ENCODE measurements around the gene SLAIN2. TPM values are rescaled to one million over a fixed set of nuclear protein-coding genes. Genes with fewer than 3 reads are reported as not detected.

The SLAIN2 gene
- total RNA-seq, 4 donors from 2014 or later: 28.4 to 355 (median 55.8) TPM

GRCh38 chr4:48333587-48333986 is 7.7 kb upstream of the SLAIN2 start:
- intact Hi-C loops (cut with DNase I; ENCODE audit: low total_unique reads): no loop called here
- DNase-seq: no peak
- H3K27ac ChIP-seq: no peak overlapping the region
- H3K9me3 ChIP-seq: no peaks in the 10 kb centered on the region
- H3K36me3 ChIP-seq: no peaks in the 10 kb centered on the region
- H3K27me3 ChIP-seq: no peaks in the 10 kb centered on the region
- in situ Hi-C loops (cut with MboI; ENCODE audit: low pct_ligation_motif_present in 1 of 4, low pct_unique_long_range_greater_than_20kb in 1 of 4, low sequenced_read_pairs in 3 of 4): loop anchor here in 2 of 4 donors (25.0 kb wide), 1 partner anchor 454 kb away; the partner anchor contains the start of gene FRYL (in 2 of the 2)
- TF ChIP-seq, protein P1, sequence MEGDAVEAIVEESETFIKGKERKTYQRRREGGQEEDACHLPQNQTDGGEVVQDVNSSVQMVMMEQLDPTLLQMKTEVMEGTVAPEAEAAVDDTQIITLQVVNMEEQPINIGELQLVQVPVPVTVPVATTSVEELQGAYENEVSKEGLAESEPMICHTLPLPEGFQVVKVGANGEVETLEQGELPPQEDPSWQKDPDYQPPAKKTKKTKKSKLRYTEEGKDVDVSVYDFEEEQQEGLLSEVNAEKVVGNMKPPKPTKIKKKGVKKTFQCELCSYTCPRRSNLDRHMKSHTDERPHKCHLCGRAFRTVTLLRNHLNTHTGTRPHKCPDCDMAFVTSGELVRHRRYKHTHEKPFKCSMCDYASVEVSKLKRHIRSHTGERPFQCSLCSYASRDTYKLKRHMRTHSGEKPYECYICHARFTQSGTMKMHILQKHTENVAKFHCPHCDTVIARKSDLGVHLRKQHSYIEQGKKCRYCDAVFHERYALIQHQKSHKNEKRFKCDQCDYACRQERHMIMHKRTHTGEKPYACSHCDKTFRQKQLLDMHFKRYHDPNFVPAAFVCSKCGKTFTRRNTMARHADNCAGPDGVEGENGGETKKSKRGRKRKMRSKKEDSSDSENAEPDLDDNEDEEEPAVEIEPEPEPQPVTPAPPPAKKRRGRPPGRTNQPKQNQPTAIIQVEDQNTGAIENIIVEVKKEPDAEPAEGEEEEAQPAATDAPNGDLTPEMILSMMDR (IDR thresholded peaks at IDR 0.05): no peak
- TF ChIP-seq POLR2AphosphoS5 (IDR thresholded peaks at IDR 0.05) (no peak), POLR2A (IDR thresholded peaks at IDR 0.05) (no peak), EP300 (IDR thresholded peaks at IDR 0.05; ENCODE audit: low read depth) (no peak)
- H3K4me3 ChIP-seq: no peak overlapping the region
- 39 to 53% methylated on average over 3 of the region's 3 CpGs for WGBS, 2 donors (ENCODE audit: low coverage in 1 of 2)
- peaks cover 4 to 34% (median 17%) of the 10 kb centered on the region in 4 donors for H3K4me1 ChIP-seq

DNA sequence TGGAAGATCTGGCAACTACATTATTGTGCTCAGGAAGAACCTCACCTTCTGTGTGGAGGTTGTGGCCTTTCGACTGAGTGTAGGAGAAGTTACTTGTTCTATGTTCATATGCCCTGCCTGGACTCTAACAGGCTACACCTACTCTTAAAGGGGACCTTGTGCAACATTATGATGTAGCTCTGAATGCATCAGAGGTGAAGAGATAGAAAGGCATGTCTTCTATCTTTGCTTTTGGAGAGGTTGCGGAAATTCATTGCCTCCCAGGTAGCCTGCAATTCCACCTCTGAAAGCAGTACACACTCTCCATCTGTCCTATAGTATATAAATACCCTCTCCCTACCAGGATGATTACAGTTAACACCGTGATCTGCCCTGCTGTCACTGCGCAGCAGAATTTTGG is 7.1 kb upstream of the SLAIN2 start:
- intact Hi-C loops (cut with DNase I; ENCODE audit: low total_unique reads): no loop called here
- H3K27ac ChIP-seq: no peak overlapping the region
- no peak for DNase-seq
- H3K9me3 ChIP-seq: no peaks in the 10 kb centered on the region
- in situ Hi-C loops (cut with MboI; ENCODE audit: low pct_ligation_motif_present in 1 of 4, low pct_unique_long_range_greater_than_20kb in 1 of 4, low sequenced_read_pairs in 3 of 4): loop anchor here in 2 of 4 donors (25.0 kb wide), 1 partner anchor 453 kb away; the partner anchor contains the start of gene FRYL (in 2 of the 2)
- WGBS, 2 donors (ENCODE audit: low coverage in 1 of 2): 99% methylated on average over 4 of the region's 4 CpGs; no CpG with 5 or more reads in 1 of the 2 donors
- peaks cover 4 to 34% (median 14%) of the 10 kb centered on the region in 4 donors for H3K4me1 ChIP-seq
- H3K4me3 ChIP-seq: no peak overlapping the region
- TF ChIP-seq POLR2AphosphoS5 (IDR thresholded peaks at IDR 0.05) (no peak), POLR2A (IDR thresholded peaks at IDR 0.05) (no peak), EP300 (IDR thresholded peaks at IDR 0.05; ENCODE audit: low read depth) (no peak)
- TF ChIP-seq, protein P1 (IDR thresholded peaks at IDR 0.05): no peak
- H3K27me3 ChIP-seq: no peaks in the 10 kb centered on the region
- H3K36me3 ChIP-seq: no peaks in the 10 kb centered on the region

GRCh38 chr4:48334900-48335384 is 6.4 kb upstream of the SLAIN2 start:
- no peaks in the 10 kb centered on the region for H3K9me3 ChIP-seq
- in situ Hi-C loops (cut with MboI; ENCODE audit: low pct_ligation_motif_present in 1 of 4, low pct_unique_long_range_greater_than_20kb in 1 of 4, low sequenced_read_pairs in 3 of 4) (loop anchor here in 2 of 4 donors (25.0 kb wide), 1 partner anchor 452 kb away; the partner anchor contains the start of gene FRYL (in 2 of the 2)), intact Hi-C loops (cut with DNase I; ENCODE audit: low total_unique reads) (no loop called here)
- no peak overlapping the region for H3K4me3 ChIP-seq
- H3K36me3 ChIP-seq: no peaks in the 10 kb centered on the region
- H3K27me3 ChIP-seq: no peaks in the 10 kb centered on the region
- TF ChIP-seq POLR2A (IDR thresholded peaks at IDR 0.05) (no peak), POLR2AphosphoS5 (IDR thresholded peaks at IDR 0.05) (no peak), EP300 (IDR thresholded peaks at IDR 0.05; ENCODE audit: low read depth) (no peak)
- TF ChIP-seq, protein P1 (IDR thresholded peaks at IDR 0.05): no peak
- peaks cover 2 to 34% (median 14%) of the 10 kb centered on the region in 4 donors for H3K4me1 ChIP-seq
- WGBS, 2 donors (ENCODE audit: low coverage in 1 of 2): 88 to 92% methylated on average over 4 to 5 of the region's 5 CpGs
- no peak for DNase-seq
- H3K27ac ChIP-seq: no peak overlapping the region

- Histone ChIP-seq H3K9me3 (no peaks in the 10 kb centered on the region), H3K27ac (no peak overlapping the region), H3K4me1 (peaks cover 0 to 34% (median 15%) of the 10 kb centered on the region in 4 donors), H3K27me3 (no peaks in the 10 kb centered on the region), H3K4me3 (no peak overlapping the region), H3K36me3 (no peaks in the 10 kb centered on the region)
- no peak for DNase-seq
- WGBS, 2 donors (ENCODE audit: low coverage in 1 of 2): 85 to 93% methylated on average over 3 of the region's 3 CpGs
- intact Hi-C loops (cut with DNase I; ENCODE audit: low total_unique reads): no loop called here
- TF ChIP-seq, protein P1 (IDR thresholded peaks at IDR 0.05): no peak
- TF ChIP-seq POLR2A (IDR thresholded peaks at IDR 0.05): no peak
- no peak for TF ChIP-seq EP300 (IDR thresholded peaks at IDR 0.05; ENCODE audit: low read depth)
- no peak for TF ChIP-seq POLR2AphosphoS5 (IDR thresholded peaks at IDR 0.05)
- in situ Hi-C loops (cut with MboI; ENCODE audit: low pct_ligation_motif_present in 1 of 4, low pct_unique_long_range_greater_than_20kb in 1 of 4, low sequenced_read_pairs in 3 of 4): loop anchor here in 2 of 4 donors (25.0 kb wide), 1 partner anchor 451 kb away; the partner anchor contains the start of gene FRYL (in 2 of the 2)
Measured at GRCh38 chr4:48336146-48336870, 5.0 kb upstream of the SLAIN2 start.

All from transverse colon (tissue), 4 donors.